Panc1 (cell line): ENCODE results near the gene REXO4. TPM values are rescaled to one million over a fixed set of nuclear protein-coding genes. Genes with fewer than 3 reads are reported as not detected.

Experiments used
- ATAC-seq: fragments of 200-7000 bp; cut with Tn5 transposase; 2 replicates; pipeline ENCODE4 v1.9.1; 2020; ENCODE audit warnings: mild to moderate bottlenecking, moderate library complexity
- BruUV-seq: library from RNA; stranded (reverse); fragments of 400-500 nt; replicated peaks from 2 replicates; lab custom pipeline; 2021; lab: Mats Ljungman, UMichigan
- CTCF ChIA-PET: fragments of 300-600 bp; sonication (Branson Sonifier 250); formaldehyde crosslinking; loops from one replicate; lab custom pipeline; 2022; ENCODE audit warnings: antibody characterized with exemption; lab: Charles Lee
- POLR2A ChIA-PET: fragments of 300-600 bp; sonication (Branson Sonifier 250); formaldehyde crosslinking; loops from one replicate; lab custom pipeline; 2022; ENCODE audit warnings: antibody characterized with exemption; lab: Charles Lee
- DNase-seq: peaks from one replicate; pipeline ENCODE4 v3.0.0-alpha.2; 2010; ENCODE audit warnings: low read depth, low spot score
- H3K27ac ChIP-seq: 2 replicates; pipeline ENCODE4 v1.5.1; 2011; ENCODE audit warnings: mild to moderate bottlenecking, low read length, inconsistent platforms
- H3K27me3 ChIP-seq: fragments of 200-500 bp; sonication (Bioruptor generic); 2 replicates; pipeline ENCODE4 v1.6.0; 2014; ENCODE audit warnings: low read length, inconsistent platforms; ENCODE audit not compliant: control insufficient read depth, insufficient read depth
- H3K36me3 ChIP-seq: fragments of 200-500 bp; sonication (Bioruptor generic); 2 replicates; pipeline ENCODE4 v1.5.1; 2014; ENCODE audit warnings: inconsistent platforms, mild to moderate bottlenecking, low read length, moderate library complexity; ENCODE audit not compliant: control insufficient read depth, insufficient read depth
- H3K4me1 ChIP-seq: 2 replicates; pipeline ENCODE4 v1.5.1; 2011; ENCODE audit warnings: inconsistent platforms, mild to moderate bottlenecking, low read length, moderate library complexity; ENCODE audit not compliant: control insufficient read depth, insufficient read depth
- H3K4me3 ChIP-seq, 2 experiments: 2 replicates each; pipeline ENCODE4 v1.5.1; 2011 to 2012; ENCODE audit warnings: low read depth in 2 of 2, low read length in 2 of 2, mild to moderate bottlenecking in 2 of 2, inconsistent platforms in 1 of 2, moderate library complexity in 1 of 2
- H3K9me3 ChIP-seq: fragments of 200-500 bp; sonication (Bioruptor generic); 2 replicates; pipeline ENCODE4 v1.5.1; 2014; ENCODE audit warnings: low read depth, mild to moderate bottlenecking, inconsistent platforms, low read length, moderate library complexity; ENCODE audit not compliant: control insufficient read depth, insufficient read depth
- CTCF ChIP-seq: fragments of 450-650 bp; IDR thresholded peaks from 2 replicates; pipeline ENCODE4 v1.5.1; 2017; ENCODE audit warnings: mild to moderate bottlenecking
- POLR2AphosphoS5 ChIP-seq: IDR thresholded peaks from 2 replicates; pipeline ENCODE4 v1.6.1; 2012; ENCODE audit warnings: mild to moderate bottlenecking, low read depth, low read length, moderate library complexity
- REST ChIP-seq, 2 experiments: IDR thresholded peaks; 2 replicates each; pipeline ENCODE4 v1.6.1; 2011 to 2012; ENCODE audit warnings: low read depth in 2 of 2, control low read depth in 1 of 2, low read length in 1 of 2, mild to moderate bottlenecking in 1 of 2, moderate library complexity in 1 of 2; ENCODE audit not compliant: insufficient read depth in 1 of 2
- SIN3A ChIP-seq: IDR thresholded peaks from 2 replicates; pipeline ENCODE4 v1.6.1; 2012; ENCODE audit warnings: low read depth, mild to moderate bottlenecking, low read length, moderate library complexity, borderline replicate concordance; ENCODE audit not compliant: insufficient read depth
- TCF7L2 ChIP-seq: IDR thresholded peaks from 2 replicates; pipeline ENCODE4 v1.6.1; 2011; ENCODE audit warnings: mild to moderate bottlenecking, low read depth, low read length, inconsistent platforms
- in situ Hi-C: cut with HindIII; loops from 2 replicates; pipeline ENCODE4 v1.10.0; 2016; ENCODE audit warnings: low sequenced_read_pairs, low pct_unique_long_range_greater_than_20kb
- intact Hi-C: fragments of 100-400 bp; cut with micrococcal nuclease; formaldehyde crosslinking; loops from one replicate; pipeline ENCODE4 v1.10.0; 2022; ENCODE audit not compliant: unreplicated experiment
- total RNA-seq: library from RNA; stranded (reverse); gene quantifications from one replicate; pipeline ENCODE4 v1.2.1, GENCODE V29; 2021; ENCODE audit not compliant: unreplicated experiment

Gene REXO4
- total RNA-seq, 1 experiment from 2014 or later = 19.9 TPM

GRCh38 chr9:133465984-133466383 is 48.2 kb upstream of the REXO4 start:
- in situ Hi-C loops (no loop called here), intact Hi-C loops (no loop called here)
- no peak for TF ChIP-seq TCF7L2
- no peak for TF ChIP-seq REST (IDR thresholded peaks at IDR 0.05; ENCODE audit: insufficient read depth in 1 of 2, low read depth in 2 of 2, low read length in 1 of 2)
- TF ChIP-seq SIN3A = no peak
- no peak for TF ChIP-seq POLR2AphosphoS5
- no peak for TF ChIP-seq CTCF
- Histone ChIP-seq H3K36me3 (no peaks in the 10 kb centered on the region), H3K4me3 (no peak overlapping the region), H3K9me3 (no peaks in the 10 kb centered on the region), H3K4me1 (peaks cover 11% of the 10 kb centered on the region), H3K27ac (no peak overlapping the region), H3K27me3 (no peaks in the 10 kb centered on the region)
- BruUV-seq = TSS peak; percentile 34
- ATAC-seq (no peak), DNase-seq (no peak)
- ChIA-PET CTCF (no interaction called here), POLR2A (no interaction called here)

- ChIA-PET POLR2A (no interaction called here), CTCF (no interaction called here)
- DNase-seq (no peak), ATAC-seq (no peak)
- Histone ChIP-seq H3K27me3 (no peaks in the 10 kb centered on the region), H3K9me3 (no peaks in the 10 kb centered on the region), H3K36me3 (no peaks in the 10 kb centered on the region), H3K4me1 (peaks cover 14% of the 10 kb centered on the region), H3K27ac (no peak overlapping the region), H3K4me3 (no peak overlapping the region)
- in situ Hi-C loops (no loop called here), intact Hi-C loops (no loop called here)
- BruUV-seq = no TSS peak
- TF ChIP-seq SIN3A = no peak
- TF ChIP-seq CTCF = no peak
- no peak for TF ChIP-seq TCF7L2
- TF ChIP-seq REST (IDR thresholded peaks at IDR 0.05; ENCODE audit: insufficient read depth in 1 of 2, low read depth in 2 of 2, low read length in 1 of 2) = no peak
- TF ChIP-seq POLR2AphosphoS5 = no peak
Observed at GRCh38 chr9:133464638-133465037, 46.8 kb upstream of the REXO4 start.
